Adrenal gland (tissue), 19 donors: ENCODE data around the gene RPP30. TPM values are rescaled to one million over a fixed set of nuclear protein-coding genes. Genes with fewer than 3 reads are reported as not detected.

Experiments
- DNase-seq, 7 donors: peaks; one replicate each; pipeline ENCODE4 v3.0.0-alpha.2; 2019 to 2020
- H3K27ac ChIP-seq, 5 donors: fragments of 200-600 bp; sonication (generic) in 4 of 5; 1 replicate in 3 of 5; 2 replicates in 2 of 5; pipeline versions ENCODE4 v1.5.1 to v1.8.0; 2016 to 2020; ENCODE audit warnings: mild to moderate bottlenecking in 1 of 5
- H3K27me3 ChIP-seq: fragments of 200-600 bp; 2 replicates; pipeline ENCODE4 v1.8.0; 2021
- H3K36me3 ChIP-seq, 2 donors: fragments of 200-600 bp; replicated peaks in 1 of 2; 1 replicate in 1 of 2; 2 replicates in 1 of 2; pipeline versions ENCODE4 v1.5.1 to v1.8.0; 2018 to 2022
- H3K4me1 ChIP-seq, 2 donors: fragments of 200-600 bp; replicated peaks in 1 of 2; 1 replicate in 1 of 2; 2 replicates in 1 of 2; pipeline versions ENCODE4 v1.5.1 to v1.8.0; 2018 to 2021
- H3K4me3 ChIP-seq, 4 donors: fragments of 200-600 bp; sonication (generic) in 3 of 4; one replicate each; pipeline ENCODE4 v1.5.1; 2016 to 2018
- H3K9me3 ChIP-seq, 3 donors: fragments of 200-600 bp; sonication (generic) in 1 of 3; replicated peaks in 1 of 3; 1 replicate in 2 of 3; 2 replicates in 1 of 3; pipeline versions ENCODE4 v1.5.1 to v1.8.0; 2016 to 2021
- POLR2A ChIP-seq, 2 donors: fragments of 450-650 bp; IDR thresholded peaks; one replicate each; pipeline ENCODE4 v1.6.1; 2017; ENCODE audit warnings: antibody characterized with exemption in 2 of 2, mild to moderate bottlenecking in 2 of 2, moderate library complexity in 1 of 2
- WGBS, 4 donors: extraction: QIAGEN DNeasy Blood & Tissue Kit in 2 of 4; methylation state at CpG; one replicate each; pipeline versions ENCODE4 v1.1.5 to v1.1.7; 2013 to 2017; 5-methylcytosine and 5-hydroxymethylcytosine counted together
- intact Hi-C, 2 donors: fragments of 100-400 bp; cut with DNase I; formaldehyde crosslinking; loops; one replicate each; pipeline versions ENCODE4 v1.14.1 to v1.15.0; 2022 to 2023
- long read RNA-seq, 10 donors: library from polyadenylated mRNA in 3 of 10; unstranded in 2 of 10; stranded (forward) in 1 of 10; transcript quantifications; one replicate each; pipeline ENCODE4 v2.0.0 and lab custom pipeline, GENCODE V29; 2021 to 2026
- polyA plus RNA-seq, 3 donors: library from polyadenylated mRNA; stranded (reverse); fragments of 200-250 nt in 2 of 3; fragments of 350-450 nt in 1 of 3; fragmentation: Illumina TruSeq in 1 of 3; extraction: RNeasy Lipid Tissue Mini Kit (QIAGEN cat#74804) in 1 of 3; gene quantifications; one replicate each; pipeline ENCODE4 v1.2.3, GENCODE V29; 2013 to 2014
- total RNA-seq, 9 donors: library from RNA; depleted of rRNA in 4 of 9; stranded (reverse); fragments of >200 nt in 4 of 9; fragments of 120-200 nt in 1 of 9; fragmentation: NEBNext Ultra II Directional in 1 of 9; extraction: Animal tissue kit (Norgen Biotek cat#: 25700) in 1 of 9; gene quantifications; one replicate each; pipeline versions ENCODE4 v1.1.0 to v1.2.4, GENCODE V29; 2013 to 2023
- TF ChIP-seq, protein P1 (sequence below), 6 experiments: fragments of 450-650 bp in 4 of 6; fragments of 200-600 bp in 2 of 6; sonication (generic) in 1 of 6; IDR thresholded peaks; 1 replicate in 5 of 6; 2 replicates in 1 of 6; pipeline versions ENCODE4 v1.5.1 to v1.8.0; 2016 to 2021; ENCODE audit warnings: antibody characterized with exemption in 6 of 6, mild to moderate bottlenecking in 2 of 6, moderate library complexity in 1 of 6
- donor health status: healthy with polysubstance abuse.
- donor health status: Bipolar disorder and iron deficiency.
- donor health status: DM: yes; HTN: yes; CAD: no.
- donor health status: DM: no; HTN: no; CAD: no.
- donor health status: DM: no; HTN: no; CAD: no.
- donor health status: DM: yes; HTN: yes; CAD: no.

RPP30 gene
- 10 to 100 TPM; 18.6 to 51.1 (median 26.5) TPM for total RNA-seq
- 10 to 100 TPM; 40.8 to 60.7 (median 42.6) TPM for polyA plus RNA-seq
- long read RNA-seq, donor 1, transcript RPP30-202 (11 exons, 2,589 nt): major isoform, 12 of 18 reads
- long read RNA-seq, donor 1, partial matches to known transcripts: 6 of 18 reads
- long read RNA-seq, donor 1, other reads (novel, unspliced or antisense): 0 of 18 reads
- long read RNA-seq, donor 2, partial matches to known transcripts: 0 of 4 reads
- long read RNA-seq, donor 2, other reads (novel, unspliced or antisense): 0 of 4 reads
- long read RNA-seq, donor 3, transcript RPP30-202 (11 exons, 2,589 nt): major isoform, 7 of 7 reads
- long read RNA-seq, donor 3, partial matches to known transcripts: 0 of 7 reads
- long read RNA-seq, donor 3, other reads (novel, unspliced or antisense): 0 of 7 reads
- long read RNA-seq, donor 4, transcript RPP30-202 (11 exons, 2,589 nt): major isoform, 17 of 25 reads
- long read RNA-seq, donor 4, partial matches to known transcripts: 0 of 25 reads
- long read RNA-seq, donor 4, other reads (novel, unspliced or antisense): 8 of 25 reads
- long read RNA-seq, donor 5, transcript RPP30-202 (11 exons, 2,589 nt): major isoform, 9 of 15 reads
- long read RNA-seq, donor 5, partial matches to known transcripts: 0 of 15 reads
- long read RNA-seq, donor 5, other reads (novel, unspliced or antisense): 5 of 15 reads
- long read RNA-seq, donor 6, transcript RPP30-202 (11 exons, 2,589 nt): major isoform, 6 of 9 reads
- long read RNA-seq, donor 6, partial matches to known transcripts: 0 of 9 reads
- long read RNA-seq, donor 6, other reads (novel, unspliced or antisense): 3 of 9 reads
- long read RNA-seq, donor 7, partial matches to known transcripts: 0 of 3 reads
- long read RNA-seq, donor 7, other reads (novel, unspliced or antisense): 0 of 3 reads
- long read RNA-seq, donor 8, transcript RPP30-202 (11 exons, 2,589 nt): major isoform, 14 of 14 reads
- long read RNA-seq, donor 8, partial matches to known transcripts: 0 of 14 reads
- long read RNA-seq, donor 8, other reads (novel, unspliced or antisense): 0 of 14 reads
- long read RNA-seq, donor 9, transcript RPP30-202 (11 exons, 2,589 nt): major isoform, 8 of 9 reads
- long read RNA-seq, donor 9, partial matches to known transcripts: 0 of 9 reads
- long read RNA-seq, donor 9, other reads (novel, unspliced or antisense): 0 of 9 reads
- long read RNA-seq, donor 10, transcript RPP30-202 (11 exons, 2,589 nt): major isoform, 5 of 5 reads
- long read RNA-seq, donor 10, partial matches to known transcripts: 0 of 5 reads
- long read RNA-seq, donor 10, other reads (novel, unspliced or antisense): 0 of 5 reads

DNA sequence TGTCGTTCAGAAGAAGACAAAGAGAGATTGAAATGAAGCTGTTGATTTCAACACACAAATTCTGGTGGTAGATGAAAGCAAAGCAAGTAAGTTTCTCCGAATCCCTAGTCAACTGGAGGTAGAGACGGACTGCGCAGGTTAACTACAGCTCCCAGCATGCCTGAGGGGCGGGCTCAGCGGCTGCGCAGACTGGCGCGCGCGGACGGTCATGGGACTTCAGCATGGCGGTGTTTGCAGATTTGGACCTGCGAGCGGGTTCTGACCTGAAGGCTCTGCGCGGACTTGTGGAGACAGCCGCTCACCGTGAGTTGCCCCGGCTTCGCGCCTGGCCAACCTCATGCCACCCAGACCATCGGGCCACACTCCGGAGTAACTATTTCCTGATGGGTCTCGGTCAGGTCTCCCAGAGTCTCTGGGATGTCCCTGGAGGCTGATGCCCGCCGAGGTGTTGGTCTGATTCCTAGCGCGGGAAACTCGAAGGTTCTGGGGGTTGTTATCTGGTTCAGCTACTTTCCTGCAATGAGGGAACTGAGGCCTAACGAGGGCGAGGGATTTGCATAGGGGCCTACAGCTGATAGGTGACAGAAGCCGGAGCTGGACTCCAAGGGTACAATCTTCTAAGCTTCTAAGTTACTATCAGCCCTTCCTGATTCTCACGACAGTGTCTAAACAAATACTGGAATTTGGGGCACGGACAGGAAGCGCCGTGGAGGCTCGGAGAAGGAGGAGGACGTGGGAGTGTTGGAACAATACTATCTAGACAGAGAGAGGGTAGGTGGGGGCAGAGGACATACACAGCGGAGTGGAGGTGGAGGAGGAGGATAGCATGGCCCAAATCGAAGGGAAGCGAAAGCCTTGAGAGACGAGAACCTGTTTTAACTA lies at the start of gene RPP30:
Gene RPP30 (plus strand): TSS at position 209 of the 882 bp plus-strand sequence. CDS start 13 bp downstream, at position 222.
- peak within 1 kb of the TSS; percentile 19 to 99 (median 60) for H3K4me3 ChIP-seq
- H3K27me3 ChIP-seq: no peaks in the 10 kb centered on the region
- H3K4me1 ChIP-seq: peaks cover 6 to 14% of the 10 kb centered on the region in 2 donors
- H3K9me3 ChIP-seq: no peaks in the 10 kb centered on the region
- peak in 1 of 2 donors; percentile 44 for TF ChIP-seq POLR2A (IDR thresholded peaks at IDR 0.05)
- TF ChIP-seq, protein P1, sequence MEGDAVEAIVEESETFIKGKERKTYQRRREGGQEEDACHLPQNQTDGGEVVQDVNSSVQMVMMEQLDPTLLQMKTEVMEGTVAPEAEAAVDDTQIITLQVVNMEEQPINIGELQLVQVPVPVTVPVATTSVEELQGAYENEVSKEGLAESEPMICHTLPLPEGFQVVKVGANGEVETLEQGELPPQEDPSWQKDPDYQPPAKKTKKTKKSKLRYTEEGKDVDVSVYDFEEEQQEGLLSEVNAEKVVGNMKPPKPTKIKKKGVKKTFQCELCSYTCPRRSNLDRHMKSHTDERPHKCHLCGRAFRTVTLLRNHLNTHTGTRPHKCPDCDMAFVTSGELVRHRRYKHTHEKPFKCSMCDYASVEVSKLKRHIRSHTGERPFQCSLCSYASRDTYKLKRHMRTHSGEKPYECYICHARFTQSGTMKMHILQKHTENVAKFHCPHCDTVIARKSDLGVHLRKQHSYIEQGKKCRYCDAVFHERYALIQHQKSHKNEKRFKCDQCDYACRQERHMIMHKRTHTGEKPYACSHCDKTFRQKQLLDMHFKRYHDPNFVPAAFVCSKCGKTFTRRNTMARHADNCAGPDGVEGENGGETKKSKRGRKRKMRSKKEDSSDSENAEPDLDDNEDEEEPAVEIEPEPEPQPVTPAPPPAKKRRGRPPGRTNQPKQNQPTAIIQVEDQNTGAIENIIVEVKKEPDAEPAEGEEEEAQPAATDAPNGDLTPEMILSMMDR (IDR thresholded peaks at IDR 0.05): peak in 1 of 6 experiments; percentile 26
- peak; percentile 81 to 92 (median 87) for DNase-seq
- intact Hi-C loops: no loop called here
- H3K36me3 ChIP-seq: no peaks in the 10 kb centered on the region
- H3K27ac ChIP-seq: peak within 1 kb of the TSS in 3 of 5 donors; percentile 44 to 84 (median 72)
- 0 to 1% (median 0%) methylated on average over 30 to 43 of the region's 43 CpGs for WGBS, 4 donors

DNA sequence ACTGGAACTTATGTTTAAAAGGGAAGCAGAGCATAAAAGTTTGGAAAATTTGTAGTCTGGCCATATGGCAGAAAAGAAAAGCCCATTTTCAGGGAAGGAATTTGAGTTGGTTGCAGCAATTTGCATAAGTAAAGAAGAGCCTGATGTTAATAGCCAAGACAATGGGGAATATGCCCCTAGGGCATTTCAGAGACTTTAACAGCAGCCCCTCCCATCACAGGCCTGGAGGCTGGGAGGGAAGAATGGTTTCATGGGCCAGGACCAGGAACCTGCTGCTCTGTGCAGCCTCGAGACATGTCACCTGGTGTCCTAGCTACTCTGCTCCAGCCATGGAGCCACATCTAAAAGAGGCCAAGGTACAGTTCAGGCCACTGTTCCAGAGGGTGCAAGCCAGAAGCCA lies 49.3 kb upstream of the RPP30 start:
- H3K27ac ChIP-seq: no peak overlapping the region
- 60 to 100% (median 90%) methylated on average over 1 of the region's 1 CpG for WGBS, 4 donors
- intact Hi-C loops: no loop called here
- no peaks in the 10 kb centered on the region for H3K4me1 ChIP-seq
- H3K4me3 ChIP-seq: no peak overlapping the region
- H3K27me3 ChIP-seq: peaks cover 5% of the 10 kb centered on the region
- H3K9me3 ChIP-seq: no peaks in the 10 kb centered on the region
- DNase-seq: no peak
- no peaks in the 10 kb centered on the region for H3K36me3 ChIP-seq
- no peak for TF ChIP-seq POLR2A (IDR thresholded peaks at IDR 0.05)
- TF ChIP-seq, protein P1 (IDR thresholded peaks at IDR 0.05): no peak

DNA sequence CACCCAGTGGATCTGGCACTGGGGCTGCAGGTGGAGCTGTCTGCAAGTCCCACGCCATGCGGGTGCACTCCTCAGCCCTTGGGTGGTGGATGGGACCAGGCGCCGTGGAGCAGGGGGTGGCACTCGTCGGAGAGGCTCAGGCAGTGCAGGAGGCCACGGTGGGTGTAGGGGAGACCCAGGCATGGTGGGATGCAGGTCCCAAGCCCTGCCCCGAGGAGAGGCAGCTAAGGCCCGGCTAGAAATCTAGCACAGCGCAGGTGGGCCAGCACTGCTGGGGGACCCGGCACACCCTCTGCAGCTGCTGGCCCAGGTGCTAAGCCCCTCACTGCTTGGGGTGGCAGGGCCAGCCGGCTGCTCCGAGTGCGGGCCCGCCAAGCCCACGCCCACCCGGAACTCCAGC lies 39.7 kb upstream of the RPP30 start:
- Histone ChIP-seq H3K27ac (no peak overlapping the region), H3K9me3 (no peaks in the 10 kb centered on the region), H3K4me1 (no peaks in the 10 kb centered on the region), H3K36me3 (no peaks in the 10 kb centered on the region), H3K27me3 (no peaks in the 10 kb centered on the region), H3K4me3 (no peak overlapping the region)
- no peak for DNase-seq
- no peak for TF ChIP-seq POLR2A (IDR thresholded peaks at IDR 0.05)
- TF ChIP-seq, protein P1 (IDR thresholded peaks at IDR 0.05): no peak
- intact Hi-C loops: no loop called here
- WGBS, 4 donors: 80 to 100% (median 89%) methylated on average over 1 to 17 of the region's 17 CpGs
